ENCODE results near the gene LARGE1.

The LARGE1 gene

GRCh38 chr22:33715237-33715985 lies 204.9 kb downstream of the LARGE1 start:
- no peak for DNase-seq

GRCh38 chr22:33710326-33710725 lies 209.9 kb downstream of the LARGE1 start:
- no peak for DNase-seq

- DNase-seq = no peak
Observed at GRCh38 chr22:33707581-33707980, 212.7 kb downstream of the LARGE1 start.

GRCh38 chr22:33706100-33706499 lies 214.2 kb downstream of the LARGE1 start:
- DNase-seq = no peak

- no peak for DNase-seq
Observed at GRCh38 chr22:33699176-33699575, 221.1 kb downstream of the LARGE1 start.

- DNase-seq = no peak
Observed at GRCh38 chr22:33697640-33698039, 222.6 kb downstream of the LARGE1 start.

- DNase-seq = no peak
Observed at GRCh38 chr22:33691057-33691630, 229.1 kb downstream of the LARGE1 start.

GRCh38 chr22:33688903-33689302 lies 231.4 kb downstream of the LARGE1 start:
- no peak for DNase-seq

GRCh38 chr22:33687464-33687863 lies 232.8 kb downstream of the LARGE1 start:
- DNase-seq = no peak

GRCh38 chr22:33684087-33684486 lies 236.2 kb downstream of the LARGE1 start:
- no peak for DNase-seq

- DNase-seq = no peak
Observed at GRCh38 chr22:33682927-33683326, 237.3 kb downstream of the LARGE1 start.

GRCh38 chr22:33680632-33681031 lies 239.6 kb downstream of the LARGE1 start:
- DNase-seq = no peak

- DNase-seq = no peak
Observed at GRCh38 chr22:33678523-33678922, 241.8 kb downstream of the LARGE1 start.

- DNase-seq = no peak
Observed at GRCh38 chr22:33677536-33677935, 242.7 kb downstream of the LARGE1 start.

GRCh38 chr22:33674357-33674756 lies 245.9 kb downstream of the LARGE1 start:
- no peak for DNase-seq

- DNase-seq = no peak
Observed at GRCh38 chr22:33669746-33670145, 250.5 kb downstream of the LARGE1 start.

GRCh38 chr22:33666961-33667619 lies 253.2 kb downstream of the LARGE1 start:
- no peak for DNase-seq

- no peak for DNase-seq
Observed at GRCh38 chr22:33666279-33666960, 253.9 kb downstream of the LARGE1 start.

- no peak for DNase-seq
Observed at GRCh38 chr22:33659448-33659847, 260.8 kb downstream of the LARGE1 start.

- no peak for DNase-seq
Observed at GRCh38 chr22:33658775-33659174, 261.5 kb downstream of the LARGE1 start.

- no peak for DNase-seq
Observed at GRCh38 chr22:33657670-33658069, 262.6 kb downstream of the LARGE1 start.

- DNase-seq = no peak
Observed at GRCh38 chr22:33656808-33657628, 263.3 kb downstream of the LARGE1 start.

Data from DMS153 (cell line).